Pancreas (tissue), 10 donors: ENCODE data around the gene GPBAR1. TPM values are rescaled to one million over a fixed set of nuclear protein-coding genes. Genes with fewer than 3 reads are reported as not detected.
A peak's percentile ranks its signal among the peaks of the same experiment; 100 is the strongest.

Experiments
- ATAC-seq, 4 donors: fragments of 200-7000 bp; cut with Tn5 transposase; one replicate each; pipeline versions ENCODE4 v1.8.0 to v1.9.1; 2020; ENCODE audit warnings: mild to moderate bottlenecking in 4 of 4, moderate library complexity in 4 of 4
- DNase-seq, 6 donors: peaks; one replicate each; pipeline ENCODE4 v3.0.0-alpha.2; 2020
- FAIRE-seq: peaks from 2 replicates; lab custom pipeline; 2012; peaks lifted over from hg19 to GRCh38; lab: Jason Lieb, UNC
- H3K27ac ChIP-seq, 4 donors: fragments of 200-600 bp; sonication (generic); 1 replicate in 3 of 4; 2 replicates in 1 of 4; pipeline versions ENCODE4 v1.5.0 to v1.8.0; 2020
- H3K27me3 ChIP-seq, 4 donors: fragments of 200-600 bp; one replicate each; pipeline ENCODE4 v1.8.0; 2021
- H3K36me3 ChIP-seq, 3 donors: fragments of 200-600 bp; sonication (generic) in 1 of 3; one replicate each; pipeline versions ENCODE4 v1.5.0 to v1.8.0; 2020 to 2021
- H3K4me1 ChIP-seq, 3 donors: fragments of 200-600 bp; one replicate each; pipeline ENCODE4 v1.8.0; 2021
- H3K4me3 ChIP-seq, 4 donors: fragments of 200-600 bp; sonication (generic) in 2 of 4; one replicate each; pipeline versions ENCODE4 v1.5.0 to v1.8.0; 2020 to 2021
- H3K9me3 ChIP-seq, 4 donors: fragments of 200-600 bp; one replicate each; pipeline ENCODE4 v1.8.0; 2021
- WGBS, 2 donors: extraction: QIAGEN DNeasy Blood & Tissue Kit; methylation state at CpG; one replicate each; pipeline ENCODE4 v1.1.7; 2013; 5-methylcytosine and 5-hydroxymethylcytosine counted together
- intact Hi-C, 3 donors: fragments of 100-400 bp; cut with DNase I; formaldehyde crosslinking; loops; one replicate each; pipeline versions ENCODE4 v1.11.1 to v1.14.2; 2022
- polyA plus RNA-seq, 2 donors: library from polyadenylated mRNA; stranded (reverse); fragments of 200-250 nt; gene quantifications; one replicate each; pipeline ENCODE4 v1.2.3, GENCODE V29; 2013
- total RNA-seq, 6 donors: library from RNA; stranded (reverse); fragmentation: NEBNext Ultra II Directional in 4 of 6; extraction: Animal tissue kit (Norgen Biotek cat#: 25700) in 4 of 6; gene quantifications; one replicate each; pipeline versions ENCODE4 v1.2.1 to v1.2.4, GENCODE V29; 2021 to 2023
- TF ChIP-seq, protein P1 (sequence below), 4 donors: fragments of 200-600 bp; sonication (generic) in 3 of 4; IDR thresholded peaks; one replicate each; pipeline versions ENCODE4 v1.5.0 to v1.8.0; 2021; ENCODE audit warnings: antibody characterized with exemption in 4 of 4
- donor health status: healthy with polysubstance abuse.
- donor health status: DM: no; HTN: no; CAD: no; lungs with moderate emphysema.
- donor health status: DM: no; HTN: no; CAD: no.
- donor health status: control.
- donor health status: control.
- donor health status: Bipolar disorder and iron deficiency.
- donor health status: DM: yes; HTN: yes; CAD: no.
- donor health status: DM: no; HTN: no; CAD: no.
- donor health status: DM: no; HTN: no; CAD: no.
- donor health status: DM: yes; HTN: yes; CAD: no.

Gene GPBAR1
- total and polyA plus RNA-seq, 8 donors: 0.12 to 2.3 (median 1.2) TPM

DNA sequence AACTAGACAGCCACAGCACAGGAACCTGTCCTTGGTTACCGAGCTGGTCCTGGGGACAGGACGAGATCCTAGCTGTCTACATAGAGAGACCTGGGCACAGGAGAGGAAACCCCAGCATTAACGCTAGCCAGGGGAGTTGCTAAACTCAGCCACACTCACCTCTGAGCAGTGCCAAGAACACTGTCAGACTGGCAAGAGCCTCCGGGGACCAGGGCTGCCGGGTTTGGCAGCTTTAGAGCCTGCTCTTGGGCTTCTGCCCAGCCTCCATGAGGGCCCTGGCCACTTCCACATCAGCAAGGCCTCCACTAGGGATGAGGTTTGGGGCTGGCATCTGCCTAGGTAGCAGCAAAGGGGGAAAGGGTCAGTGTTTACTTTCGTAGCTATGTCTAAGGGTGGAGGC, 24.8 kb downstream of the GPBAR1 start:
- ATAC-seq (peak; percentile 31 to 52 (median 32)), DNase-seq (peak in 5 of 6 donors; percentile 71 to 87 (median 84)), FAIRE-seq (no peak)
- H3K4me1 ChIP-seq: peaks cover 71 to 88% (median 83%) of the 10 kb centered on the region in 3 donors
- TF ChIP-seq, protein P1, sequence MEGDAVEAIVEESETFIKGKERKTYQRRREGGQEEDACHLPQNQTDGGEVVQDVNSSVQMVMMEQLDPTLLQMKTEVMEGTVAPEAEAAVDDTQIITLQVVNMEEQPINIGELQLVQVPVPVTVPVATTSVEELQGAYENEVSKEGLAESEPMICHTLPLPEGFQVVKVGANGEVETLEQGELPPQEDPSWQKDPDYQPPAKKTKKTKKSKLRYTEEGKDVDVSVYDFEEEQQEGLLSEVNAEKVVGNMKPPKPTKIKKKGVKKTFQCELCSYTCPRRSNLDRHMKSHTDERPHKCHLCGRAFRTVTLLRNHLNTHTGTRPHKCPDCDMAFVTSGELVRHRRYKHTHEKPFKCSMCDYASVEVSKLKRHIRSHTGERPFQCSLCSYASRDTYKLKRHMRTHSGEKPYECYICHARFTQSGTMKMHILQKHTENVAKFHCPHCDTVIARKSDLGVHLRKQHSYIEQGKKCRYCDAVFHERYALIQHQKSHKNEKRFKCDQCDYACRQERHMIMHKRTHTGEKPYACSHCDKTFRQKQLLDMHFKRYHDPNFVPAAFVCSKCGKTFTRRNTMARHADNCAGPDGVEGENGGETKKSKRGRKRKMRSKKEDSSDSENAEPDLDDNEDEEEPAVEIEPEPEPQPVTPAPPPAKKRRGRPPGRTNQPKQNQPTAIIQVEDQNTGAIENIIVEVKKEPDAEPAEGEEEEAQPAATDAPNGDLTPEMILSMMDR (IDR thresholded peaks at IDR 0.05): no peak
- no peaks in the 10 kb centered on the region for H3K9me3 ChIP-seq
- intact Hi-C loops: no loop called here
- whole genome bisulfite sequencing, 2 donors: 5 to 10% methylated on average over 6 of the region's 6 CpGs
- H3K27ac ChIP-seq: peak overlapping the region; percentile 73 to 100 (median 88)
- peak overlapping the region in 1 of 4 donors; percentile 32 for H3K4me3 ChIP-seq
- no peaks in the 10 kb centered on the region for H3K27me3 ChIP-seq
- H3K36me3 ChIP-seq: peaks cover 0 to 4% (median 0%) of the 10 kb centered on the region in 3 donors

- ATAC-seq (peak; percentile 60 to 71 (median 66)), DNase-seq (peak in 5 of 6 donors; percentile 83 to 94 (median 92)), FAIRE-seq (peak; percentile 53)
- WGBS, 2 donors: 6 to 9% methylated on average over 11 of the region's 11 CpGs
- intact Hi-C loops: no loop called here
- no peaks in the 10 kb centered on the region for H3K27me3 ChIP-seq
- H3K36me3 ChIP-seq: no peaks in the 10 kb centered on the region
- peak overlapping the region in 2 of 4 donors; percentile 11 to 32 for H3K4me3 ChIP-seq
- peak overlapping the region; percentile 73 to 100 (median 88) for H3K27ac ChIP-seq
- TF ChIP-seq, protein P1 (IDR thresholded peaks at IDR 0.05): no peak
- H3K9me3 ChIP-seq: no peaks in the 10 kb centered on the region
- peaks cover 68 to 82% (median 80%) of the 10 kb centered on the region in 3 donors for H3K4me1 ChIP-seq
These were observed 26.0 kb downstream of the GPBAR1 start for GRCh38 chr2:218286570-218287459.

GRCh38 chr2:218289639-218290315, 29.0 kb downstream of the GPBAR1 start:
- WGBS, 2 donors: 5 to 6% methylated on average over 6 of the region's 6 CpGs
- Histone ChIP-seq H3K4me1 (peaks cover 59 to 75% (median 70%) of the 10 kb centered on the region in 3 donors), H3K36me3 (no peaks in the 10 kb centered on the region), H3K4me3 (peak overlapping the region in 3 of 4 donors; percentile 83 to 91 (median 88)), H3K9me3 (no peaks in the 10 kb centered on the region), H3K27ac (peak overlapping the region; percentile 96 to 100 (median 98)), H3K27me3 (no peaks in the 10 kb centered on the region)
- ATAC-seq (no peak), FAIRE-seq (no peak), DNase-seq (peak in 1 of 6 donors; percentile 39)
- TF ChIP-seq, protein P1 (IDR thresholded peaks at IDR 0.05): no peak
- intact Hi-C loops: no loop called here

GRCh38 chr2:218290316-218291261, 29.8 kb downstream of the GPBAR1 start:
- Histone ChIP-seq H3K9me3 (no peaks in the 10 kb centered on the region), H3K27me3 (no peaks in the 10 kb centered on the region), H3K4me1 (peaks cover 51 to 70% (median 67%) of the 10 kb centered on the region in 3 donors), H3K27ac (peak overlapping the region; percentile 96 to 100 (median 98)), H3K4me3 (peak overlapping the region; percentile 61 to 91 (median 86)), H3K36me3 (no peaks in the 10 kb centered on the region)
- ATAC-seq (no peak), FAIRE-seq (no peak), DNase-seq (peak in 1 of 6 donors; percentile 15)
- WGBS, 2 donors: 7% methylated on average over 12 of the region's 12 CpGs
- TF ChIP-seq, protein P1 (IDR thresholded peaks at IDR 0.05): no peak
- intact Hi-C loops: no loop called here
